NB4 (cell line): ENCODE measurements around the gene TMEM53.

ENCODE experiments used
- DNase-seq: peaks from one replicate; pipeline ENCODE4 v3.0.0; 2010; ENCODE audit warnings: low read depth
- H3K4me3 ChIP-seq: one replicate; pipeline ENCODE4 v1.5.1; 2011; ENCODE audit warnings: mild to moderate bottlenecking, low read depth, low read length, moderate library complexity
- MYC ChIP-seq: IDR thresholded peaks from 2 replicates; pipeline ENCODE4 v1.6.1; 2011; ENCODE audit warnings: low read depth, low read length
- POLR2A ChIP-seq: IDR thresholded peaks from 2 replicates; pipeline ENCODE4 v1.6.1; 2011; ENCODE audit warnings: mild to moderate bottlenecking; ENCODE audit not compliant: insufficient read length; ENCODE audit errors: extremely low read depth
- TF ChIP-seq, protein P1 (sequence below): IDR thresholded peaks from one replicate; pipeline ENCODE4 v1.5.1; 2012; ENCODE audit warnings: low read depth, low read length
- TF ChIP-seq, protein P2 (sequence below): IDR thresholded peaks from 2 replicates; pipeline ENCODE4 v1.6.1; 2011; ENCODE audit warnings: low read depth, low read length

Gene TMEM53

DNA sequence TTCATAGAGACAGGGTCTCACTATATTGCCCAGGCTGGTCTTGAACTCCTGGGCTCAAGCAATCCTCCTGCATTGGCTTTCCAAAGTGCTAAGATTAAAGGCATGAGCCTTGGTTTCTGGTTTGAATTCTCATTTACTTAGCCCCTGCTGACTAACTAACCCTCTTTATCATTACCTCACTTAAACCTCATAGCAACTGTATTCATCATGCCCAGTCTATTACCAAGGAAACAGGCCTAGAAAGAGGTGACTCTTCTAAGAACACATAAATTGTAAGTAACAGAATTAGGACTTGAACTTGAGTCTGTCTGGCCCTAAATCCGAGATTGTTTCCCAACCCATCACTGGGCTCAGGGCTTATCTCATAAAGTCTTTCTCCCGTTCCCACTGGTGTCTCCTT, 44.2 kb downstream of the TMEM53 start:
- no peak for DNase-seq
- TF ChIP-seq, protein P1, sequence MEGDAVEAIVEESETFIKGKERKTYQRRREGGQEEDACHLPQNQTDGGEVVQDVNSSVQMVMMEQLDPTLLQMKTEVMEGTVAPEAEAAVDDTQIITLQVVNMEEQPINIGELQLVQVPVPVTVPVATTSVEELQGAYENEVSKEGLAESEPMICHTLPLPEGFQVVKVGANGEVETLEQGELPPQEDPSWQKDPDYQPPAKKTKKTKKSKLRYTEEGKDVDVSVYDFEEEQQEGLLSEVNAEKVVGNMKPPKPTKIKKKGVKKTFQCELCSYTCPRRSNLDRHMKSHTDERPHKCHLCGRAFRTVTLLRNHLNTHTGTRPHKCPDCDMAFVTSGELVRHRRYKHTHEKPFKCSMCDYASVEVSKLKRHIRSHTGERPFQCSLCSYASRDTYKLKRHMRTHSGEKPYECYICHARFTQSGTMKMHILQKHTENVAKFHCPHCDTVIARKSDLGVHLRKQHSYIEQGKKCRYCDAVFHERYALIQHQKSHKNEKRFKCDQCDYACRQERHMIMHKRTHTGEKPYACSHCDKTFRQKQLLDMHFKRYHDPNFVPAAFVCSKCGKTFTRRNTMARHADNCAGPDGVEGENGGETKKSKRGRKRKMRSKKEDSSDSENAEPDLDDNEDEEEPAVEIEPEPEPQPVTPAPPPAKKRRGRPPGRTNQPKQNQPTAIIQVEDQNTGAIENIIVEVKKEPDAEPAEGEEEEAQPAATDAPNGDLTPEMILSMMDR = no peak
- no peak for TF ChIP-seq MYC
- TF ChIP-seq, protein P2, sequence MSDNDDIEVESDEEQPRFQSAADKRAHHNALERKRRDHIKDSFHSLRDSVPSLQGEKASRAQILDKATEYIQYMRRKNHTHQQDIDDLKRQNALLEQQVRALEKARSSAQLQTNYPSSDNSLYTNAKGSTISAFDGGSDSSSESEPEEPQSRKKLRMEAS = no peak
- no peak for TF ChIP-seq POLR2A
- no peak overlapping the region for H3K4me3 ChIP-seq

DNA sequence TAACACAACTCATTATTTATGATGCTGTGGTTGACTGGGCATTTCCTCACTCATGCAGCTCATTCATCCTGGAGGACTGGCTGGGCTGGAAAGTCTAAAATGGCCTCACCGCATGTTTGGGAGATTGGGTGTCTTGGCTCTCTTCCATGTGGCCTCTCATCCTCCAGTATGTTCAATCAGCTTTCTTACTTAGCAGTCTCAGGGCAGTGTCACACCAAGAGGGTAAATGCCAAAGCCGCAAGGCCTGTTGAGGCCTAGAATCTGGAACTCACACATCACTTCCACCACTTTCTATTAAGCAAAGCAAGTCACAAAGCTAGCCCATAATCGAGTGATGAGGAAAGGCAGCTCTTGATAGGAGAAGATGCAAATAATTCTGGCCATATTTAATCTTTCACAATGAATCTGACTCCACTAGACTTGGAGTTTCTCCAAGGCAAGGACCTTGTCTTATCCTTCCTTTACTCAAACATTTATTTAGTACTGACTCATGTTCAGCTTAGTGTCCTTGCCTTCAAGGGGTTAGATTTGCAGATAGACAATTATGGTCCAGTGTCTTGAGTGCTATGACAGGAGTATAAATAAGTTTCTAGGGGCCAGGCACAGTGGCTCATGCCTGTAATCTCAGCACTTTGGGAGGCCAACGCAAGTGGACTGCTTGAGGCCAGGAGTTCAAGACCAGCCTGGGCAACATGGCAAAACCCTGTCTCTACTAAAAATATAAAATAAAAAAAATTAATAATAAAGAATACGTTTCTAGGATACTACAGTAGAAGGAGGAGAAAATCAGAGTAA, 45.1 kb downstream of the TMEM53 start:
- no peak overlapping the region for H3K4me3 ChIP-seq
- no peak for DNase-seq
- TF ChIP-seq POLR2A = no peak
- TF ChIP-seq, protein P1 = no peak
- TF ChIP-seq, protein P2 = no peak
- TF ChIP-seq MYC = no peak

DNA sequence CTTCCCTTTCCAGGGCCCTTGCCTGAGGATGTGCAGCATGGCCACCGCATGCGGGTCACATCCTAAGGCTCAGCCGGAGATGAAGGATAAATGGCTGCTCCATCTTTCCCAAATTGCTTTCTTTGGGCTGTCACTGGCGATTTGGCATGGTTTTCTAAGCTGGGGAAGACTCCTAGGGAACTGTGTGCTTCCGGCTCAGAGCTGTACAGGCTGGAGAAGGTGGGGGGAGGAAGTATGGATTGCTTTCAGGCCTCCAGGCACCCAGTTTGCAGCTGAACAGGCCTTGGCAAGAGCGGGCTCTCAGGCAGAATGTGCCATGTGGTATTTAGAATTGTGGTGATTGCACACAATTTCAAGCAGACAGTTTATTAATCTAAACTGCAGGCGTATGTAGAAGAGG, 48.9 kb downstream of the TMEM53 start:
- H3K4me3 ChIP-seq = no peak overlapping the region
- TF ChIP-seq, protein P1 = no peak
- TF ChIP-seq MYC = no peak
- TF ChIP-seq POLR2A = no peak
- TF ChIP-seq, protein P2 = no peak
- no peak for DNase-seq

DNA sequence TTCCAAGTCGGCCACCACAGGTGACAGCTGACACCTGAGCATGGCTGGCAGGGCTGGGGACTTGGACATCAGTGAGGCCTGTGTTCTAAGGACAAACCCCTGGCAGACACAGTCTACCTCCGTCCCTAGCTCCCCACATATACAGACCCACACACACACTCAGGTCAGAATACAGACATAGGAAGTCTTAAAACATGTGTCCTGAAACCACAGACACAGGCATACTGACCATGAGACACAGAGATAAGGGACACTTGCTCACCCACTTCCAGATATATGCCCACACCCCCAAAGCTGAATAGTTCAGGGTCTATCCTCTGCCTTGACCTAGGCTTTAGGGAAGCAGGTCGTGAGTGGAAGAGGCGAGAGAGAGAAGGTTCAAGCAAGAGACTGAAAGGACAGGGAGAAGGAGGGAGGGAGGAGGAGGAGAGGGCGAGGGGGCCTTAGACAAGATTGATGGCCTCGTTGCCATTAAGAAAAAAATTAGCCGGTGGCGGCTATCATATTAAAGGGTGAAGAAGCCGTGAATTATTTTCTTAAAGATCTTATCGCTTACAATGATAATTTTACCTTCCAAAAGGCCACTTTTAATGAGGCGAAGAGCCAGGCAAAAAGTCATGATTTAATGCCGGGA, 49.9 kb downstream of the TMEM53 start:
- no peak for DNase-seq
- TF ChIP-seq, protein P2 = no peak
- TF ChIP-seq POLR2A (no peak), MYC (no peak)
- TF ChIP-seq, protein P1 = no peak
- H3K4me3 ChIP-seq = no peak overlapping the region

DNA sequence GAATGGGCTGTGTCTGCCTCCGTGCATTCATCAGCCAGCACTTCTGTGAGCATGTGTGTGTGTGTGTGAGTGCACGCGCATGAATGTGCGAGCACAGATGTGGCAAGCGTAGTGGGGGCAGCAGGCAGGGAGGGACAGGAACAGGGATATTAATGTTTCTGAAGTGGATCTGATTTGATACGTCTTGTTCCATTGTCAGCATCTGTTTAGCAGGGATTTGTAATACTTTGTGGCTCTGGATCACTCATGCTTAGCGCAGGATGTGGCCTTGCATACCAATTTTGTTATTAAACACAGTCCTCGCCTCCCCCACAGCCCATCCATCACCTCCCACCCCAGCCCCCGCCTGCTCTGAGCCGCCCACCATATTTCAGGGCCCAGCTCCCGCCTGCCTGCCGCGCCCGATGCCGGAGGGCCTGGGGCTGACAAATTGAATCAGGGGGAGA, 52.4 kb downstream of the TMEM53 start:
- no peak for DNase-seq
- no peak for TF ChIP-seq POLR2A
- TF ChIP-seq MYC = no peak
- TF ChIP-seq, protein P2 = no peak
- TF ChIP-seq, protein P1 = no peak

More for the DNA sequence above, 52.4 kb downstream of the TMEM53 start:
- no peak overlapping the region for H3K4me3 ChIP-seq
